ENCODE data around the gene FN1.

- TF ChIP-seq CTCF (IDR thresholded peaks at IDR 0.05) (no peak), EZH2 (IDR thresholded peaks at IDR 0.05) (no peak)
Observed at GRCh38 chr2:215374642-215375466, 61.0 kb downstream of the FN1 start.
